A673 (cell line): ENCODE results near the gene HOXD1.

ENCODE experiments used
- EZH2 ChIP-seq: fragments of 200-600 bp; sonication (generic); IDR thresholded peaks from 2 replicates; pipeline ENCODE4 v1.6.1; 2017; ENCODE audit warnings: borderline replicate concordance, low read depth, mild to moderate bottlenecking, mixed read lengths, antibody characterized with exemption, low read length; ENCODE audit not compliant: poor library complexity, severe bottlenecking
- TF ChIP-seq, protein P1 (sequence below): fragments of 300-800, 200-600 bp; sonication (generic); conservative IDR thresholded peaks from 2 replicates; pipeline ENCODE4 v1.5.1; 2017; ENCODE audit warnings: low read depth, mild to moderate bottlenecking, antibody characterized with exemption, low read length, moderate library complexity, mixed read lengths

DNA sequence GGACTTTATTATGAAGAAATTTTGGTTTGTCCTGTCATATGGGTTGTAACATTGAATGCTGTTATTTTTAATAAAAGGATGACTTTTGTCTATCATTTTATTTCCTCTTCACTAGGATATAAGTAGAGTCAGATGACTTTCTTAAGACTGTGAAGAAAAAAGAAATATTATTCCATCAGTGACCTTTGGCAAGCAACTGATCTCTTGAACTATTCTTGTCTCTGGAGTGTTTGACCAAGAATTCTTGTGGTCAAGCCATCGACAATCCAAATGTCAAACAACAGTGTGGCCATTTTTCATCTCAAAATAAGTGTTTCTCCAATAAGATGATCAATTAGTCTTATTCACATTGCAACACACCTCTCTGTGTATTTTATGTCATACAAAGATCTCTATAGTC lies 24.9 kb downstream of the HOXD1 start:
- TF ChIP-seq, protein P1, sequence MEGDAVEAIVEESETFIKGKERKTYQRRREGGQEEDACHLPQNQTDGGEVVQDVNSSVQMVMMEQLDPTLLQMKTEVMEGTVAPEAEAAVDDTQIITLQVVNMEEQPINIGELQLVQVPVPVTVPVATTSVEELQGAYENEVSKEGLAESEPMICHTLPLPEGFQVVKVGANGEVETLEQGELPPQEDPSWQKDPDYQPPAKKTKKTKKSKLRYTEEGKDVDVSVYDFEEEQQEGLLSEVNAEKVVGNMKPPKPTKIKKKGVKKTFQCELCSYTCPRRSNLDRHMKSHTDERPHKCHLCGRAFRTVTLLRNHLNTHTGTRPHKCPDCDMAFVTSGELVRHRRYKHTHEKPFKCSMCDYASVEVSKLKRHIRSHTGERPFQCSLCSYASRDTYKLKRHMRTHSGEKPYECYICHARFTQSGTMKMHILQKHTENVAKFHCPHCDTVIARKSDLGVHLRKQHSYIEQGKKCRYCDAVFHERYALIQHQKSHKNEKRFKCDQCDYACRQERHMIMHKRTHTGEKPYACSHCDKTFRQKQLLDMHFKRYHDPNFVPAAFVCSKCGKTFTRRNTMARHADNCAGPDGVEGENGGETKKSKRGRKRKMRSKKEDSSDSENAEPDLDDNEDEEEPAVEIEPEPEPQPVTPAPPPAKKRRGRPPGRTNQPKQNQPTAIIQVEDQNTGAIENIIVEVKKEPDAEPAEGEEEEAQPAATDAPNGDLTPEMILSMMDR, result no peak
- TF ChIP-seq EZH2, result no peak
